22Rv1 (cell line): ENCODE results near the gene MLST8.

Experiments
- H3K27ac ChIP-seq: fragments of 450-650 bp; 2 replicates; pipeline ENCODE4 v1.5.1; 2017
- CTCF ChIP-seq: fragments of 450-650 bp; IDR thresholded peaks from 2 replicates; pipeline ENCODE4 v1.5.1; 2017; ENCODE audit warnings: mild to moderate bottlenecking
- ZFX ChIP-seq: fragments of 450-650 bp; IDR thresholded peaks from 2 replicates; pipeline ENCODE4 v1.6.1; 2017; ENCODE audit warnings: antibody characterized with exemption, borderline replicate concordance

The MLST8 gene

GRCh38 chr16:2160915-2161551 lies 44.2 kb upstream of the MLST8 start:
- no peak overlapping the region for H3K27ac ChIP-seq
- no peak for TF ChIP-seq ZFX
- TF ChIP-seq CTCF = no peak

GRCh38 chr16:2161911-2162310 lies 43.3 kb upstream of the MLST8 start:
- no peak for TF ChIP-seq ZFX
- TF ChIP-seq CTCF = no peak
- no peak overlapping the region for H3K27ac ChIP-seq

- H3K27ac ChIP-seq = no peak overlapping the region
- no peak for TF ChIP-seq CTCF
- TF ChIP-seq ZFX = no peak
Observed at GRCh38 chr16:2162676-2163118, 42.6 kb upstream of the MLST8 start.

- TF ChIP-seq CTCF = no peak
- no peak overlapping the region for H3K27ac ChIP-seq
Observed at GRCh38 chr16:2163211-2163881, 41.9 kb upstream of the MLST8 start.

- no peak for TF ChIP-seq CTCF
- TF ChIP-seq ZFX = no peak
Observed at GRCh38 chr16:2165861-2166260, 39.4 kb upstream of the MLST8 start.

GRCh38 chr16:2166263-2167067 lies 38.8 kb upstream of the MLST8 start:
- no peak overlapping the region for H3K27ac ChIP-seq
- TF ChIP-seq ZFX (no peak), CTCF (no peak)

More at GRCh38 chr16:2165861-2166260, 39.4 kb upstream of the MLST8 start:
- H3K27ac ChIP-seq = no peak overlapping the region
